Measurements from ENCODE around the gene NR2E1.

DNA sequence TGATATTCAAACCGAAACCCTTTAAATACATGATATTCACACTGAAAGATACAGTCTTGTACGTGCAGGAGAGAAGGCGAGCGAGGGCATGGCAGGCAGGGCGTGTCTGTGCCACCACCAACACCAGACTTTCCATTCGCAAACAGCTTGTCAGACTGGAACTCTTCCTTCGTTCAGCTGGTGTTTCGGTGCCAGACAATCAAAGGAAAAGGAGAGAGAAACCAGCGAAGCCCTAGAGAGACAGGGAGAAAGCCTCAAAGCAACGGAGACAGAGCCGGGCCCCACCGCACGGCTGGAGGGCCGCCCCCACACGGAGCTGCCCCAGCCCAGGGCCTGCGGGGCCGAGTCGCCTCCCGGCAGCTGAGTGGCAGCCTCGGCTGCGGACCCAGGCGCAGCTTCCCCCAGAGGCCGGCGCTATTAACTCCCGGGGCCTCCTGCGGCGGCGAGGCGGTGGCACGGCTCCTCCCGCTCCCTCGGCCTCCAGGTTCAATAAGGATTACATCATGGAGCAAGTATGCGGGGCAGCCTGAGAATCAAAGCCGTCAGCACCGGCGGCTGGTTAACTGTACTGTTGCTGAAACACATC is 32.1 kb upstream of the NR2E1 start:
- TF ChIP-seq EZH2 (IDR thresholded peaks at IDR 0.05; ENCODE audit: low read length): no peak
- TF ChIP-seq, protein P1, sequence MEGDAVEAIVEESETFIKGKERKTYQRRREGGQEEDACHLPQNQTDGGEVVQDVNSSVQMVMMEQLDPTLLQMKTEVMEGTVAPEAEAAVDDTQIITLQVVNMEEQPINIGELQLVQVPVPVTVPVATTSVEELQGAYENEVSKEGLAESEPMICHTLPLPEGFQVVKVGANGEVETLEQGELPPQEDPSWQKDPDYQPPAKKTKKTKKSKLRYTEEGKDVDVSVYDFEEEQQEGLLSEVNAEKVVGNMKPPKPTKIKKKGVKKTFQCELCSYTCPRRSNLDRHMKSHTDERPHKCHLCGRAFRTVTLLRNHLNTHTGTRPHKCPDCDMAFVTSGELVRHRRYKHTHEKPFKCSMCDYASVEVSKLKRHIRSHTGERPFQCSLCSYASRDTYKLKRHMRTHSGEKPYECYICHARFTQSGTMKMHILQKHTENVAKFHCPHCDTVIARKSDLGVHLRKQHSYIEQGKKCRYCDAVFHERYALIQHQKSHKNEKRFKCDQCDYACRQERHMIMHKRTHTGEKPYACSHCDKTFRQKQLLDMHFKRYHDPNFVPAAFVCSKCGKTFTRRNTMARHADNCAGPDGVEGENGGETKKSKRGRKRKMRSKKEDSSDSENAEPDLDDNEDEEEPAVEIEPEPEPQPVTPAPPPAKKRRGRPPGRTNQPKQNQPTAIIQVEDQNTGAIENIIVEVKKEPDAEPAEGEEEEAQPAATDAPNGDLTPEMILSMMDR (optimal IDR thresholded peaks at IDR 0.05 in 1 of 3, IDR thresholded peaks at IDR 0.05 in 1 of 3, conservative IDR thresholded peaks at IDR 0.05 in 1 of 3; ENCODE audit: extremely low read depth in 1 of 3, insufficient read depth in 2 of 3, low read length in 3 of 3): peak in 2 of 3 experiments; percentile 2 to 20

Measured in keratinocyte (primary cell).